GM21423 (cell line): ENCODE results near the gene GRIK4.

Experiments used
- ATAC-seq: cut with Tn5 transposase; IDR thresholded peaks from one replicate; pipeline ENCODE4 v1.9.1; 2021; ENCODE audit warnings: mild to moderate bottlenecking, moderate library complexity; ENCODE audit not compliant: unreplicated experiment

The GRIK4 gene

GRCh38 chr11:120627327-120628163 is 116.0 kb downstream of the GRIK4 start:
- no peak for ATAC-seq

GRCh38 chr11:120629407-120630080 is 118.0 kb downstream of the GRIK4 start:
- ATAC-seq, result no peak

GRCh38 chr11:120630122-120630521 is 118.6 kb downstream of the GRIK4 start:
- ATAC-seq, result no peak

- no peak for ATAC-seq
These were observed 121.0 kb downstream of the GRIK4 start for GRCh38 chr11:120632579-120632978.

GRCh38 chr11:120633616-120634393 is 122.3 kb downstream of the GRIK4 start:
- no peak for ATAC-seq

GRCh38 chr11:120634706-120635105 is 123.2 kb downstream of the GRIK4 start:
- ATAC-seq, result no peak

- ATAC-seq, result no peak
These were observed 123.7 kb downstream of the GRIK4 start for GRCh38 chr11:120635136-120635810.

GRCh38 chr11:120637131-120637530 is 125.6 kb downstream of the GRIK4 start:
- no peak for ATAC-seq

GRCh38 chr11:120642196-120642894 is 130.8 kb downstream of the GRIK4 start:
- no peak for ATAC-seq

- ATAC-seq, result no peak
These were observed 131.7 kb downstream of the GRIK4 start for GRCh38 chr11:120643284-120643683.

- no peak for ATAC-seq
These were observed 134.1 kb downstream of the GRIK4 start for GRCh38 chr11:120645639-120646038.

GRCh38 chr11:120646206-120646605 is 134.7 kb downstream of the GRIK4 start:
- ATAC-seq, result no peak

- no peak for ATAC-seq
These were observed 136.1 kb downstream of the GRIK4 start for GRCh38 chr11:120647681-120648080.

- ATAC-seq, result no peak
These were observed 137.2 kb downstream of the GRIK4 start for GRCh38 chr11:120648771-120649170.

GRCh38 chr11:120649316-120649715 is 137.8 kb downstream of the GRIK4 start:
- no peak for ATAC-seq

GRCh38 chr11:120651396-120651795 is 139.8 kb downstream of the GRIK4 start:
- ATAC-seq, result no peak

- ATAC-seq, result no peak
These were observed 140.3 kb downstream of the GRIK4 start for GRCh38 chr11:120651836-120652235.

- no peak for ATAC-seq
These were observed 141.3 kb downstream of the GRIK4 start for GRCh38 chr11:120652705-120653335.

- no peak for ATAC-seq
These were observed 144.0 kb downstream of the GRIK4 start for GRCh38 chr11:120655589-120655988.
